GM23338 (cell line): ENCODE results near the gene TMEM175.

Experiments used
- CTCF ChIP-seq, 2 experiments: fragments of 200-600 bp in 1 of 2; sonication (generic) in 1 of 2; conservative IDR thresholded peaks; 2 replicates each; pipeline versions ENCODE4 v1.5.1 to v1.6.1; 2016 to 2017; ENCODE audit warnings: antibody characterized with exemption in 2 of 2, low read depth in 2 of 2, mild to moderate bottlenecking in 2 of 2, moderate library complexity in 1 of 2
- EZH2phosphoT487 ChIP-seq: fragments of 200-600 bp; sonication (generic); IDR thresholded peaks from one replicate; pipeline ENCODE4 v1.8.1; 2018; ENCODE audit warnings: antibody characterized with exemption; ENCODE audit not compliant: unreplicated experiment
- POLR2AphosphoS5 ChIP-seq: IDR thresholded peaks from 2 replicates; pipeline ENCODE4 v1.6.1; 2016; ENCODE audit warnings: antibody characterized with exemption, low read depth
- REST ChIP-seq: IDR thresholded peaks from one replicate; pipeline ENCODE4 v1.6.1; 2018; ENCODE audit warnings: antibody characterized with exemption; ENCODE audit not compliant: unreplicated experiment
- STAT1 ChIP-seq: IDR thresholded peaks from one replicate; pipeline ENCODE4 v1.6.1; 2016; ENCODE audit warnings: antibody characterized with exemption; ENCODE audit not compliant: unreplicated experiment

- no peak for TF ChIP-seq POLR2AphosphoS5
- TF ChIP-seq CTCF (conservative IDR thresholded peaks at IDR 0.05; ENCODE audit: low read depth in 2 of 2): no peak
- no peak for TF ChIP-seq EZH2phosphoT487
- TF ChIP-seq STAT1: no peak
- TF ChIP-seq REST: no peak
These were observed 47.4 kb upstream of the TMEM175 start for GRCh38 chr4:884896-885295.
